HG03103 (cell line): ENCODE results near the gene SLX4IP.

ENCODE experiments used
- ATAC-seq: cut with Tn5 transposase; IDR thresholded peaks from one replicate; pipeline ENCODE4 v1.9.1; 2021; ENCODE audit warnings: low read depth; ENCODE audit not compliant: unreplicated experiment

Gene SLX4IP

DNA sequence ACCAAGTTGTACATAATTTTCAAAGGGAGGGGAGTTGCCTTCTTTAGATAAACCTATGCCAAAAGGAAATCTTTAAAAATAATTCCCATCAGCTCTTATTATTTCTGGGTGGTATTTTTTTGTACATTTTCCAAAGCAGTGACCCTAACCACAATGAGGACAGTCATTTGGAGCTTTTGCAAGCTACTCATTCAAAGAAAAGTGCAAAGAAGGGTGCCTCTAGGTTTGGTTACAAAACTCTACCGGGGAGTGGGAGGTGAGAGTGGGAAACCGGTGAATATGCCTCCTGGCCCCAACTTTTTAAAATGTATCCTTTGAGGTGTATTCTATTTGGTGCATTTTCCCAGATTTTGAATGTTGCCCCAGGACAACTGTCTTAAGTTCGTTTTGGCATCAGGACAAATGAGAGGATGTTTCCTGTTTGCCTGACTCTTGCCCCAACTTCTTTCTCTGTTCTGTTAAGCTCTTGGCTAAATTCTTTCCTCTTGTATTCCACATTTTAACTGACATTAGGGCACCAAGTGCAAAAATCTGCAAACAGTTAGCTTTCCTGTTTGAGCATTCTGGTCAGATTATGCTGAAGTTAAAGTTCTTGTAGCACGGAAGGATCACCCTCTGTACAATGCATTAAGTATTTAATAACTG is 78.9 kb downstream of the SLX4IP start:
- ATAC-seq: no peak

DNA sequence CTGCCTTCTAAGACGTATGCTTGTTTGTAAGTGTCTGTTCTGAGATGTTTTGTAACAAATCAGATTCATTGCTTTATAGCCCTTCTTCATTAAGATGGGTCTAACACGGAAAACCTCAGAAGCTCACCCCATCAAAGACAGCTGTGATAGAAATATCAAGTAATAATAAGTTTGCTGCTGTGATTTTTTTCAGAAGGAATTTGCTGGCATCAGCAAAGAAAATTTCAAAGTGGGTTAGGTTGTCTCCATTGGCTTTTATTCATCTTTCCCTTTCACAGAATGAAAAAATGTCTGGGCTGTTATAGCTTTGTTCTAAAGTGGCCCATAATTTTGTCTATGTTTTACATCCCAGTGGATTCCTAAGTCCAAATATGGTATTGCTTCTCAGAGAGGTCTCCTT is 81.4 kb downstream of the SLX4IP start:
- no peak for ATAC-seq

- ATAC-seq: no peak
Measured at GRCh38 chr20:10519361-10520046, 84.4 kb downstream of the SLX4IP start.

GRCh38 chr20:10520528-10520927 is 85.4 kb downstream of the SLX4IP start:
- no peak for ATAC-seq

GRCh38 chr20:10521068-10521831 is 86.1 kb downstream of the SLX4IP start:
- ATAC-seq: no peak

- no peak for ATAC-seq
Measured at GRCh38 chr20:10521836-10522235, 86.7 kb downstream of the SLX4IP start.

- no peak for ATAC-seq
Measured at GRCh38 chr20:10522328-10522727, 87.2 kb downstream of the SLX4IP start.

DNA sequence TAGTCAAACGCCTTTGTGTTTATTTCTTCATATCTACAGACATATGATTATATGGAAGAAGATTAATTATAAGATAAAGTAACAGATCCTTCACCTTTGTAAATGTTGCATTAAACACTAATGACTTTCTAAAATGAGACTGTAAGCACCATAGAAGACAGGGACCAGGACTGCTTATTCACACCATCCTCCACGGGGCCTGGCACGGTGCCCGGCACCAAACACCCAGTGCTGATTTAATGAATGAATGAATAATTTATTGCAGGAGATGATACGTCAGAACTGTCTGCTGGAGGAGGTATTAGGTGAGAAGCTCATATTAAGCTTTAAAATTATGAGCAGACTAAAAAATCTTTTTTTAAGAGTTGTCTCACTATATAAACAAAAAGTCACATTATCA is 88.3 kb downstream of the SLX4IP start:
- no peak for ATAC-seq

DNA sequence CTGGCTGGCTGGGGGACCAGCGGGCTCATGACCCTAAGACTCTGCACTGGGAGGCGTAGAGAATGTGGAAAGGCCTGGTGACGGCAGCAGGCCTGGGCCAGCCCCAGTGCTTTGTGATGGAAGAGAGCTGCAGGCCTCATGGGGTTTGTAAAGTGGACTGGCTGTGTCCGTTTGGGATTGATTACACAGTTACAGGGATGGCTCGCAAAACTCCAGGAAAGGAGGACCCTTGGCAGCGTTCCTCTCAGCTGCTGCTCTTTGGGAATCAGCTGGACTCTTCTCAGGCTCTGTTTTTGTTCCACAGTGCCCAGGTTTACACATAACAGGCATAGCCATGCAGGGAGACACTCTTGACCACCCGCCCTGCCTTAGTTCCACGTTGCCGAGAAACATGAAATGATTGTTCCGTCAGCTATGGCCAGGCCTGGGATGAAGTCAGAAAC is 89.0 kb downstream of the SLX4IP start:
- ATAC-seq: no peak

GRCh38 chr20:10524643-10525042 is 89.5 kb downstream of the SLX4IP start:
- ATAC-seq: no peak

GRCh38 chr20:10527781-10528180 is 92.7 kb downstream of the SLX4IP start:
- no peak for ATAC-seq

GRCh38 chr20:10530883-10531282 is 95.8 kb downstream of the SLX4IP start:
- ATAC-seq: no peak

DNA sequence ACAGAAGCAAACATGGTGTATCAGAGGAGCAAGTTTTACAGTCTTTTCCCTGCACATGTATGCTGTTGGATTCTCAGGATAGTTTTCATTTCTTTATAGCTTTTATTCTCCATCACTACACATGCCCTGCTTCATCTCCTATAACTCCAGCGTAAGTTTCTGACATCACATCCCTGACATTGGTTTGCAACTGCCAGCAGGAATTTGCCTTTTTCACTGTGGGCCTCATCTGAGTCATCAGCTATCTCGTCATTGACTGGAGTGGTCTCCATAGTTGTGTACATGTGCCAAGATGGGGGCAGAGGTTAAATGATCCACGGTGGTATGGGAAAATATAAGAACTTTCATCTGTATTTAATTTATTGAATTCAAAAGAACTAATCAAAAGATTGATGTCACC is 96.7 kb downstream of the SLX4IP start:
- no peak for ATAC-seq

DNA sequence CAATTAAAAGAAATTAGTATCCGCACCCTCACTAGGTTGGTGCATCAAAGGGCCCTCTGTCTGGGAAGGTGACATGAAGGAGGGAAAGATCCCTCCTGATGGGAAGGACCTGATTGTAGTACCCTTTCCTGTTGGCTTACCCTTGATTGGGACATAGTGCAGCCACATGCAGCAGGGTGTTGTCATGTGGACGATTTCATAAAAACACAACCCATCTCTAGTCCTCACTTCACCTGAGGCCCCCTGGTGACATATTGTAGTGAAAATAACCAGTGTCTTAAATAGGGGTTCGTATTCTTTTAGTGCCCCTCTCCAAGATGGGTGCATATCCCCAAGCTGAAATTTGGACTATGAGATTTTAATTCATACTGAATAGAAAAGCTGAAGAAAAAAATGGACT is 97.3 kb downstream of the SLX4IP start:
- ATAC-seq: no peak

- ATAC-seq: no peak
Measured at GRCh38 chr20:10536531-10536930, 101.4 kb downstream of the SLX4IP start.

GRCh38 chr20:10537850-10538480 is 102.9 kb downstream of the SLX4IP start:
- no peak for ATAC-seq

- ATAC-seq: no peak
Measured at GRCh38 chr20:10538768-10539167, 103.7 kb downstream of the SLX4IP start.

DNA sequence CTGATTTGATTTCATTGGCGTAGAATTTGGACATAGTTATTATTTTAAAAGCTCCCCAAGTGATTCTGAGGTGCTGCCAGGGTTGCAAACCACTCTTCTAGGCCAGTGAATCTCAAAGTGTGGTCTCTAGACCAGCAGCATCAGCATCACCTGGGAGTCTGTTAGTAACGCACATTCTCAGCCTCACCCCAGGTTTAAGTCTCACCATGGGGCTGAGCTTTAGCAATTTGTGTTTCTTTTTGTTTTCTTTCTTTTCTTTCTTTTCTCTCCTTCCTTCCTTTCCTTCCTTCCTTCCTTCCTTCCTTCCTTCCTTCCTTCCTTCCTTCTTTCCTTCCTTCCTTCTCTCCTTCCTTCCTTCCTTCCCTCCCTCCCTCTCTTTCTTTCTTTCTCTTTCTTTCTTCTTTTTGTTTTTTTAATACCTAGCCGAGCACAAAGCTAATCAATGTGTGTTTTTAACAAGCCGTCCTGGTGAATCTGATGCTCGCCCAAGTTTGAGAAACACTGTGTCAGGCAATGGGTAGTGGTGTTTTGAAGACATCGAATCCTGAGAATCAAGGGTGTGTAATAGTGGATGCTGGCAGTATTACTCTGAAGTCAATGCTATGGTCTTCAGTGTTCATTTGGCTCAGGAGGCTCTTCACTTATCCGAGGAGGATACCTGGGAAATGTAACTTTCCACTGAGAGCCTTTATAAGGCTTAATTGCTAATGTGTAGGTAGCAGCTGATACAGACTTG is 104.9 kb downstream of the SLX4IP start:
- ATAC-seq: no peak

DNA sequence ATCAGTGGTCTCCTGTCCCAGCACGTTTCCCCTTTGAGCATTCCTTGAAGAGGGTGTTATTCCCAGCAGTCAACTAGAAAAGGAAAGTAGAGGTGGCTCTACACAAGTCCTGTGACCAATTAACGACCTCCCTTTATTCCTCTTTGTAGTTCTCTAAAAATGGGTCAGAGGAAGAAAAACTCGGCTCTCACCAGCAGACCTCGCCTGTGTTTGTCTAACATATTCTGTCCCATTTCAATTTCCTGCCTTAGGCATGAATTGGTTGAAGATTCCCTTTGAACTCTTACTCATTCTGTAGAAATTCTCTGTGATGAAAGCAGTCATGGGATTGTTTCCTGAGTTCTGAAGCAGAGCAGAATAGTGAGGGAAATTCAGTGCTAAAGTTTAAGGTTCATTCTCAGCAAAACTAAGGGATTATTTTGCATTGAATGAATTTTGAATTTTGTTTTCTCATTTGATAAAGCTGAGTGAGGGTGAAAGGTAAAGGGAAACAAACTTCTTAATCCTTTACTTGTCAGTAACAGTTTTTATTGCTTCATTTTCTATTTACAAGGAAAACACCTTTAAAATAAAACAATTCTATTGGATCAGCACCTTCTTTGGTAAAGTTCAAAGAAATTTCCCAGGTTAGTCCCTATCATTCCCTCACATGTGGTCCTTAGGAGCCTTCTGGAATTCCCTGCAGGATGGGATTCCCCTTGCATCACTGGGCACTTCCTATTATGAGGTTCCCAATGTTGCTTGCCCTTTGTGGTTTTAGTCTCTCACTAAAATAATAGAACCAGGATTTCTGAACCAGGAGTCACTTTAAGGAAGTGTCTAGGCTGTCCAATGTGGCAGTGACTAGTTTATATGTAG is 105.8 kb downstream of the SLX4IP start:
- no peak for ATAC-seq
